H1 (cell line): ENCODE data around the gene RPP14. TPM values are rescaled to one million over a fixed set of nuclear protein-coding genes. Genes with fewer than 3 reads are reported as not detected.

Experiments
- CTCF ChIA-PET: fragments of 300-600 bp; sonication (Branson Sonifier 250); formaldehyde crosslinking; loops from one replicate; lab custom pipeline; 2021; ENCODE audit not compliant: partially characterized antibody; lab: Charles Lee
- POLR2A ChIA-PET: fragments of 300-600 bp; sonication (Branson Sonifier 250); formaldehyde crosslinking; loops from one replicate; lab custom pipeline; 2021; ENCODE audit warnings: inconsistent platforms; ENCODE audit not compliant: partially characterized antibody; lab: Charles Lee
- DNase-seq, 2 experiments: peaks; one replicate each; pipeline versions ENCODE4 v3.0.0 to v3.0.0-alpha.2; 2010 to 2022; ENCODE audit warnings: low spot score in 2 of 2, low read depth in 1 of 2, mixed read lengths in 1 of 2
- FAIRE-seq: peaks from 2 replicates; lab custom pipeline; 2011; peaks lifted over from hg19 to GRCh38; lab: Jason Lieb, UNC
- H2AFZ ChIP-seq: 2 replicates; pipeline ENCODE4 v1.8.1; 2012; ENCODE audit warnings: low read length, inconsistent platforms
- H2AK5ac ChIP-seq: 2 replicates; pipeline ENCODE4 v1.6.1; 2013; ENCODE audit warnings: low read depth, low read length
- H2BK120ac ChIP-seq: replicated peaks from 2 replicates; pipeline ENCODE3; 2013; ENCODE audit warnings: low read depth, low read length, inconsistent platforms
- H2BK12ac ChIP-seq: 2 replicates; pipeline ENCODE4 v1.6.1; 2013; ENCODE audit warnings: low read depth, low read length
- H2BK15ac ChIP-seq: 2 replicates; pipeline ENCODE4 v1.6.1; 2013; ENCODE audit warnings: low read length
- H2BK20ac ChIP-seq: 2 replicates; pipeline ENCODE4 v1.6.1; 2013; ENCODE audit warnings: low read length
- H2BK5ac ChIP-seq: 2 replicates; pipeline ENCODE4 v1.6.1; 2013; ENCODE audit warnings: low read depth, low read length
- H3K14ac ChIP-seq: 2 replicates; pipeline ENCODE4 v1.6.1; 2013; ENCODE audit warnings: inconsistent platforms; ENCODE audit not compliant: insufficient read length
- H3K18ac ChIP-seq: 2 replicates; pipeline ENCODE4 v1.6.1; 2013; ENCODE audit warnings: low read length; ENCODE audit errors: extremely low read depth
- H3K23ac ChIP-seq: 2 replicates; pipeline ENCODE4 v1.6.1; 2013; ENCODE audit warnings: inconsistent platforms; ENCODE audit not compliant: insufficient read length
- H3K23me2 ChIP-seq: 2 replicates; pipeline ENCODE4 v1.6.1; 2013; ENCODE audit warnings: low read depth, low read length
- H3K27ac ChIP-seq: 2 replicates; pipeline ENCODE4 v1.6.1; 2011; ENCODE audit warnings: low read depth, low read length, inconsistent platforms
- H3K27me3 ChIP-seq, 4 experiments: replicated peaks in 1 of 4; 1 replicate in 1 of 4; 2 replicates in 3 of 4; pipeline versions ENCODE4 v1.6.1 to v1.8.1; 2011 to 2013; ENCODE audit warnings: low read length in 3 of 4, mild to moderate bottlenecking in 3 of 4, inconsistent platforms in 2 of 4, mixed read lengths in 2 of 4, moderate library complexity in 1 of 4; ENCODE audit not compliant: control insufficient read depth in 3 of 4, insufficient read depth in 3 of 4; ENCODE audit errors: extremely low read depth in 1 of 4
- H3K36me3 ChIP-seq, 4 experiments: 2 replicates each; pipeline versions ENCODE4 v1.6.1 to v1.8.1; 2011 to 2013; ENCODE audit warnings: mild to moderate bottlenecking in 4 of 4, low read length in 3 of 4, moderate library complexity in 2 of 4, control low read depth in 1 of 4, inconsistent platforms in 1 of 4; ENCODE audit not compliant: insufficient read depth in 4 of 4, control insufficient read depth in 2 of 4
- H3K4ac ChIP-seq: replicated peaks from 2 replicates; pipeline ENCODE3; 2013; ENCODE audit warnings: low read length, low read depth, mixed read lengths, inconsistent platforms; ENCODE audit not compliant: insufficient read length
- H3K4me1 ChIP-seq, 4 experiments: replicated peaks in 1 of 4; 1 replicate in 1 of 4; 2 replicates in 3 of 4; pipeline versions ENCODE4 v1.6.1 to v1.8.1; 2011 to 2013; ENCODE audit warnings: low read length in 3 of 4, inconsistent platforms in 2 of 4, mixed read lengths in 1 of 4; ENCODE audit not compliant: insufficient read depth in 4 of 4, control insufficient read depth in 3 of 4
- H3K4me2 ChIP-seq, 2 experiments: 2 replicates each; pipeline versions ENCODE4 v1.6.1 to v1.8.1; 2011 to 2013; ENCODE audit warnings: low read depth in 2 of 2, low read length in 2 of 2, control low read depth in 1 of 2, inconsistent platforms in 1 of 2, mild to moderate bottlenecking in 1 of 2; ENCODE audit not compliant: insufficient read depth in 1 of 2
- H3K4me3 ChIP-seq, 4 experiments: fragments of 200-600, 300-600 bp in 1 of 4; sonication (generic), shearing (Covaris generic), sonication (Bioruptor Twin) in 1 of 4; 2 replicates each; pipeline versions ENCODE4 v1.5.1 to v1.8.1; 2011 to 2016; ENCODE audit warnings: low read length in 4 of 4, low read depth in 3 of 4, control low read depth in 2 of 4, inconsistent platforms in 2 of 4, mild to moderate bottlenecking in 2 of 4, mixed read lengths in 1 of 4, moderate library complexity in 1 of 4; ENCODE audit not compliant: insufficient read depth in 2 of 4; ENCODE audit errors: extremely low read depth in 1 of 4
- H3K56ac ChIP-seq: replicated peaks from 2 replicates; pipeline ENCODE3; 2013; ENCODE audit warnings: low read depth, mild to moderate bottlenecking, mixed read lengths, low read length, inconsistent platforms; ENCODE audit not compliant: insufficient read length
- H3K79me1 ChIP-seq: 2 replicates; pipeline ENCODE4 v1.6.1; 2013; ENCODE audit warnings: low read depth, low read length, control low read depth
- H3K79me2 ChIP-seq, 2 experiments: 2 replicates each; pipeline versions ENCODE4 v1.6.1 to v1.8.1; 2012 to 2013; ENCODE audit warnings: low read length in 2 of 2, mild to moderate bottlenecking in 2 of 2, inconsistent platforms in 1 of 2; ENCODE audit not compliant: insufficient read depth in 2 of 2, control insufficient read depth in 1 of 2
- H3K9ac ChIP-seq, 4 experiments: replicated peaks in 1 of 4; 1 replicate in 1 of 4; 2 replicates in 3 of 4; pipeline versions ENCODE4 v1.6.1 to v1.8.1; 2011 to 2013; ENCODE audit warnings: low read depth in 3 of 4, low read length in 3 of 4, control low read depth in 2 of 4, mild to moderate bottlenecking in 2 of 4, moderate library complexity in 2 of 4, inconsistent platforms in 1 of 4; ENCODE audit errors: extremely low read depth in 1 of 4
- H3K9me3 ChIP-seq, 2 experiments: 2 replicates each; pipeline versions ENCODE4 v1.6.1 to v1.8.1; 2012 to 2013; ENCODE audit warnings: mild to moderate bottlenecking in 2 of 2, moderate library complexity in 2 of 2, control low read depth in 1 of 2, inconsistent platforms in 1 of 2, low read depth in 1 of 2, low read length in 1 of 2, mixed read lengths in 1 of 2; ENCODE audit not compliant: insufficient read depth in 2 of 2
- H4K20me1 ChIP-seq, 2 experiments: replicated peaks in 1 of 2; 2 replicates each; pipeline versions ENCODE3 to v1.8.1; 2011 to 2013; ENCODE audit warnings: inconsistent platforms in 2 of 2, low read length in 2 of 2, mild to moderate bottlenecking in 1 of 2; ENCODE audit not compliant: insufficient read depth in 2 of 2, control insufficient read depth in 1 of 2
- H4K5ac ChIP-seq: 2 replicates; pipeline ENCODE4 v1.6.1; 2013; ENCODE audit warnings: low read length, low read depth, mixed read lengths, inconsistent platforms; ENCODE audit not compliant: insufficient read length
- H4K8ac ChIP-seq: 2 replicates; pipeline ENCODE4 v1.8.0; 2013; ENCODE audit warnings: mild to moderate bottlenecking, moderate library complexity, low read length, inconsistent platforms; ENCODE audit not compliant: insufficient read depth; ENCODE audit errors: extremely low read depth
- H4K91ac ChIP-seq: replicated peaks from 2 replicates; pipeline ENCODE3; 2013; ENCODE audit warnings: low read length, mixed read lengths, inconsistent platforms; ENCODE audit not compliant: insufficient read length
- EP300 ChIP-seq, 2 experiments: IDR thresholded peaks; 1 replicate in 1 of 2; 2 replicates in 1 of 2; pipeline ENCODE4 v1.6.1; 2011 to 2012; ENCODE audit warnings: low read depth in 2 of 2, low read length in 2 of 2, mild to moderate bottlenecking in 2 of 2, borderline replicate concordance in 1 of 2, inconsistent platforms in 1 of 2, moderate library complexity in 1 of 2
- GTF2F1 ChIP-seq: IDR thresholded peaks from 2 replicates; pipeline ENCODE4 v1.6.1; 2012; ENCODE audit warnings: low read depth, low read length, improper control_type of control experiment, borderline replicate concordance
- MAFK ChIP-seq: IDR thresholded peaks from 2 replicates; pipeline ENCODE4 v1.6.1; 2012; ENCODE audit warnings: low read depth, mild to moderate bottlenecking, improper control_type of control experiment, low read length
- RBBP5 ChIP-seq: IDR thresholded peaks from 2 replicates; pipeline ENCODE4 v1.7.1; 2012; ENCODE audit warnings: low read depth, mild to moderate bottlenecking, inconsistent platforms, low read length, moderate library complexity, borderline replicate concordance
- RNF2 ChIP-seq: fragments of 200-900, 300-1000 bp; sonication (generic); IDR thresholded peaks from 2 replicates; pipeline ENCODE4 v1.7.1; 2016; ENCODE audit warnings: borderline replicate concordance, low read depth, mild to moderate bottlenecking, antibody characterized with exemption, low read length; ENCODE audit not compliant: poor library complexity, severe bottlenecking; ENCODE audit errors: missing control alignments
- SP2 ChIP-seq: IDR thresholded peaks from 2 replicates; pipeline ENCODE4 v1.6.1; 2012; ENCODE audit warnings: mild to moderate bottlenecking, low read length, inconsistent platforms
- TBP ChIP-seq: IDR thresholded peaks from 2 replicates; pipeline ENCODE4 v1.6.1; 2011; ENCODE audit warnings: low read depth, low read length, improper control_type of control experiment
- YY1 ChIP-seq: IDR thresholded peaks from 2 replicates; pipeline ENCODE4 v1.6.1; 2011; ENCODE audit warnings: low read depth, mild to moderate bottlenecking, low read length
- WGBS, 2 experiments: shearing (Covaris generic) in 1 of 2; methylation state at CpG; one replicate each; pipeline versions ENCODE4 v1.1.6 to v1.1.7; 2013 to 2015; ENCODE audit warnings: low lambda C conversion rate in 2 of 2, mixed read lengths in 2 of 2, inconsistent platforms in 1 of 2, low coverage in 1 of 2, missing lambda C conversion rate in 1 of 2; ENCODE audit not compliant: insufficient replicate concordance in 2 of 2, insufficient coverage in 1 of 2, insufficient read length in 1 of 2; ENCODE audit errors: extremely low coverage in 1 of 2, missing lambda C conversion rate in 1 of 2; 5-methylcytosine and 5-hydroxymethylcytosine counted together
- polyA plus RNA-seq, 7 experiments: library from polyadenylated mRNA; depleted of rRNA in 3 of 7; stranded (reverse) in 5 of 7; unstranded in 2 of 7; fragments of >200 nt in 5 of 7; fragments of 200-250 nt in 2 of 7; gene quantifications; 1 replicate in 5 of 7; 2 replicates in 1 of 7; 4 replicates in 1 of 7; pipeline versions ENCODE4 v1.2.1 to v1.2.3, GENCODE V29; 2011 to 2013; ENCODE audit warnings: missing spikeins in 2 of 7, mixed read lengths in 2 of 7
- total RNA-seq: library from RNA; stranded (reverse); fragmentation: NEBNext Ultra II Directional; extraction: Animal tissue kit (Norgen Biotek cat#: 25700); gene quantifications from 2 replicates; pipeline ENCODE4 v1.2.1, GENCODE V29; 2021

The RPP14 gene
- total and polyA plus RNA-seq, 2 of the 8 experiments (the other 6 are each of a cell fraction or from before 2014, with no cell fraction given), result 11.7 to 23.4 TPM

DNA sequence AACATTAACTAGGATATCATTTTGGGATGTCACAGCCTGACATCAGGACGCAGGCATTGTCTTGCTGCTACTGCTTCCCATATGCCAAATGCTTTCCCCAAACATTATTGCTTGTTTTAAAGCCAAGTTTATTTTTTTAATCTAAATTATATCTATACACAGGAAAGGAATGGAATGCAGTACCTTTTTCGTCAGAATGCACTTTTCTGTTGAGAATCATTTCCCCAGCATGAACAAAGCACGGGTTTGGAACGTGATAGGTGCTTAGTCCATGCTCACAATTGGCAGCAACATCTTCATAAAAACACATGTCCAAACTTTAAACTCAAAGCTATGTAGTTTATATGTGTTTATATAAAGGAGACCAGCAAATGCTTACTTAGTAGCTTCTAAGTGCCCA, 52.8 kb downstream of the RPP14 start:
- DNase-seq (no peak), FAIRE-seq (no peak)
- H3K4me2 ChIP-seq, result no peak overlapping the region
- no peak overlapping the region for H2BK15ac ChIP-seq
- no peak overlapping the region for H2AK5ac ChIP-seq
- H4K8ac ChIP-seq, result no peak overlapping the region
- no peak overlapping the region for H4K91ac ChIP-seq
- H3K4ac ChIP-seq, result no peak overlapping the region
- H4K5ac ChIP-seq, result no peak overlapping the region
- 88% methylated on average over 4 of the region's 4 CpGs; no CpG with 5 or more reads in 1 of the 2 experiments for WGBS, 2 experiments
- H3K23me2 ChIP-seq, result no peaks in the 10 kb centered on the region
- no peak overlapping the region for H3K27ac ChIP-seq
- no peak overlapping the region for H2AFZ ChIP-seq
- no peaks in the 10 kb centered on the region for H3K9me3 ChIP-seq
- no peaks in the 10 kb centered on the region for H4K20me1 ChIP-seq
- H2BK120ac ChIP-seq, result no peak overlapping the region
- H3K56ac ChIP-seq, result no peak overlapping the region
- H3K14ac ChIP-seq, result no peak overlapping the region
- H2BK5ac ChIP-seq, result no peak overlapping the region
- H2BK12ac ChIP-seq, result no peak overlapping the region
- H3K4me3 ChIP-seq, result no peak overlapping the region
- no peaks in the 10 kb centered on the region for H3K79me2 ChIP-seq
- H3K4me1 ChIP-seq, result no peaks in the 10 kb centered on the region
- POLR2A ChIA-PET, result no interaction called here
- no peak overlapping the region for H2BK20ac ChIP-seq
- H3K36me3 ChIP-seq, result no peaks in the 10 kb centered on the region
- no peaks in the 10 kb centered on the region for H3K27me3 ChIP-seq
- CTCF ChIA-PET, result interaction anchor here (0.8 kb wide), 1 partner anchor 108 kb away, joined by 3 read pairs; no protein-coding TSS in a partner anchor
- TF ChIP-seq TBP (no peak), MAFK (no peak), EP300 (IDR thresholded peaks at IDR 0.05; ENCODE audit: borderline replicate concordance in 1 of 2, low read depth in 2 of 2, low read length in 2 of 2) (no peak), GTF2F1 (no peak), SP2 (no peak), RNF2 (no peak), YY1 (no peak), RBBP5 (no peak)
- H3K23ac ChIP-seq, result no peak overlapping the region
- no peak overlapping the region for H3K18ac ChIP-seq
- H3K9ac ChIP-seq, result no peak overlapping the region
- H3K79me1 ChIP-seq, result no peaks in the 10 kb centered on the region
